Osteocyte (in vitro differentiated cells): ENCODE measurements around the gene ZNF485. TPM values are rescaled to one million over a fixed set of nuclear protein-coding genes. Genes with fewer than 3 reads are reported as not detected.
A peak's percentile ranks its signal among the peaks of the same experiment; 100 is the strongest.

Source experiments
- DNase-seq: peaks from one replicate; pipeline ENCODE4 v3.0.0; 2021; ENCODE audit warnings: mixed read lengths; ENCODE audit not compliant: unreplicated experiment; ENCODE audit errors: extremely low spot score
- H3K27ac Mint-ChIP-seq: one replicate; pipeline ENCODE4 v1.8.0; 2021; ENCODE audit warnings: mild to moderate bottlenecking, mixed read lengths; ENCODE audit not compliant: unreplicated experiment
- H3K27me3 Mint-ChIP-seq: one replicate; pipeline ENCODE4 v1.8.0; 2021; ENCODE audit warnings: mixed read lengths; ENCODE audit not compliant: unreplicated experiment
- H3K36me3 Mint-ChIP-seq: one replicate; pipeline ENCODE4 v1.8.0; 2021; ENCODE audit warnings: mixed read lengths; ENCODE audit not compliant: unreplicated experiment
- H3K4me1 Mint-ChIP-seq: one replicate; pipeline ENCODE4 v1.8.0; 2021; ENCODE audit warnings: mixed read lengths; ENCODE audit not compliant: unreplicated experiment
- H3K4me3 Mint-ChIP-seq: one replicate; pipeline ENCODE4 v1.8.0; 2021; ENCODE audit warnings: mild to moderate bottlenecking, moderate library complexity, mixed read lengths; ENCODE audit not compliant: unreplicated experiment
- H3K9me3 Mint-ChIP-seq: one replicate; pipeline ENCODE4 v1.8.0; 2021; ENCODE audit warnings: mixed read lengths; ENCODE audit not compliant: unreplicated experiment
- CTCF ChIP-seq: fragments of 200-600 bp; sonication (generic); IDR thresholded peaks from 2 replicates; pipeline ENCODE4 v1.5.0; 2021; ENCODE audit warnings: antibody characterized with exemption, mild to moderate bottlenecking, moderate library complexity
- total RNA-seq: library from RNA; stranded (reverse); gene quantifications from 2 replicates; pipeline ENCODE4 v1.2.1, GENCODE V29; 2021

The ZNF485 gene
- total RNA-seq, 1 donor from 2014 or later: 2.4 TPM

- DNase-seq: no peak
- Mint-ChIP-seq H3K4me3 (peak overlapping the region; percentile 75), H3K9me3 (peaks cover 4% of the 10 kb centered on the region), H3K4me1 (peaks cover 7% of the 10 kb centered on the region), H3K27me3 (peaks cover 5% of the 10 kb centered on the region), H3K27ac (no peak overlapping the region), H3K36me3 (peaks cover 5% of the 10 kb centered on the region)
- TF ChIP-seq CTCF: no peak
Observed at GRCh38 chr10:43607199-43607573, 948 bp downstream of the ZNF485 start.

- H3K4me1 Mint-ChIP-seq: peaks cover 7% of the 10 kb centered on the region
Observed at GRCh38 chr10:43610636-43611035, 4.4 kb downstream of the ZNF485 start.

GRCh38 chr10:43616697-43617370 lies 10.6 kb downstream of the ZNF485 start:
- no peaks in the 10 kb centered on the region for H3K4me1 Mint-ChIP-seq
- H3K9me3 Mint-ChIP-seq: peaks cover 27% of the 10 kb centered on the region
- no peak for DNase-seq
- peaks cover 37% of the 10 kb centered on the region for H3K36me3 Mint-ChIP-seq
- no peak overlapping the region for H3K27ac Mint-ChIP-seq
- TF ChIP-seq CTCF: no peak
- no peaks in the 10 kb centered on the region for H3K27me3 Mint-ChIP-seq
- no peak overlapping the region for H3K4me3 Mint-ChIP-seq

More at GRCh38 chr10:43610636-43611035, 4.4 kb downstream of the ZNF485 start:
- Mint-ChIP-seq H3K27ac (no peak overlapping the region), H3K27me3 (no peaks in the 10 kb centered on the region), H3K9me3 (peaks cover 10% of the 10 kb centered on the region), H3K36me3 (peaks cover 18% of the 10 kb centered on the region), H3K4me3 (no peak overlapping the region)
- no peak for TF ChIP-seq CTCF
- DNase-seq: no peak

GRCh38 chr10:43619368-43619767 lies 13.1 kb downstream of the ZNF485 start:
- no peak for TF ChIP-seq CTCF
- H3K27me3 Mint-ChIP-seq: no peaks in the 10 kb centered on the region
- H3K4me3 Mint-ChIP-seq: no peak overlapping the region
- peaks cover 29% of the 10 kb centered on the region for H3K9me3 Mint-ChIP-seq
- no peak for DNase-seq
- no peak overlapping the region for H3K27ac Mint-ChIP-seq
- H3K4me1 Mint-ChIP-seq: peaks cover 7% of the 10 kb centered on the region
- H3K36me3 Mint-ChIP-seq: peaks cover 26% of the 10 kb centered on the region

- peaks cover 7% of the 10 kb centered on the region for H3K4me1 Mint-ChIP-seq
- no peaks in the 10 kb centered on the region for H3K27me3 Mint-ChIP-seq
- H3K36me3 Mint-ChIP-seq: peaks cover 7% of the 10 kb centered on the region
- H3K9me3 Mint-ChIP-seq: peaks cover 9% of the 10 kb centered on the region
- H3K27ac Mint-ChIP-seq: no peak overlapping the region
- TF ChIP-seq CTCF: no peak
- DNase-seq: no peak
- H3K4me3 Mint-ChIP-seq: no peak overlapping the region
Observed at GRCh38 chr10:43622038-43622437, 15.8 kb downstream of the ZNF485 start.
